ENCODE data around the gene SIGLEC1. TPM values are rescaled to one million over a fixed set of nuclear protein-coding genes. Genes with fewer than 3 reads are reported as not detected.
A peak's percentile ranks its signal among the peaks of the same experiment; 100 is the strongest.

The SIGLEC1 gene
- total and polyA plus RNA-seq, 2 of the 4 experiments (the other 2 are of a cell fraction), result not detected

GRCh38 chr20:3691897-3692296 lies 20.5 kb downstream of the SIGLEC1 start:
- H3K4me2 ChIP-seq (ENCODE audit: low read depth, low read length), result no peak overlapping the region
- H3K4me1 ChIP-seq (ENCODE audit: control insufficient read depth, insufficient read depth, low read length), result peaks cover 3% of the 10 kb centered on the region; the same call in 1 of the 2 replicates
- no peak overlapping the region for H4K5ac ChIP-seq (ENCODE audit: low read depth, low read length)
- no peak for DNase-seq
- no peak overlapping the region for H3K4me3 ChIP-seq (ENCODE audit: insufficient read depth, low read depth, low read length)
- dilution Hi-C loops (cut with HindIII; ENCODE audit: low sequenced_read_pairs, unreplicated experiment) (no loop called here), in situ Hi-C loops (cut with MboI; ENCODE audit: low sequenced_read_pairs) (no loop called here), intact Hi-C loops (cut with micrococcal nuclease) (no loop called here)
- H4K20me1 ChIP-seq (ENCODE audit: insufficient read depth, low read length), result no peaks in the 10 kb centered on the region
- CTCF ChIA-PET, result no interaction called here
- TF ChIP-seq RAD21 (IDR thresholded peaks at IDR 0.05; ENCODE audit: low read length) (no peak), MAFK (IDR thresholded peaks at IDR 0.05; ENCODE audit: low read depth, low read length) (no peak), MXI1 (IDR thresholded peaks at IDR 0.05; ENCODE audit: borderline replicate concordance, low read depth, low read length) (no peak), POLR2A (IDR thresholded peaks at IDR 0.05; ENCODE audit: low read depth, low read length) (no peak), RCOR1 (IDR thresholded peaks at IDR 0.05; ENCODE audit: insufficient replicate concordance, low read length) (no peak), CHD1 (IDR thresholded peaks at IDR 0.05; ENCODE audit: low read depth, low read length) (no peak), MAZ (IDR thresholded peaks at IDR 0.05; ENCODE audit: borderline replicate concordance, low read depth, low read length) (no peak), CEBPB (IDR thresholded peaks at IDR 0.05; ENCODE audit: low read depth, low read length) (no peak), SMC3 (IDR thresholded peaks at IDR 0.05; ENCODE audit: low read depth, low read length) (no peak), USF2 (IDR thresholded peaks at IDR 0.05; ENCODE audit: low read depth, low read length) (no peak), NFE2L2 (IDR thresholded peaks at IDR 0.05; ENCODE audit: low read depth, low read length) (no peak), BHLHE40 (IDR thresholded peaks at IDR 0.05; ENCODE audit: low read depth, low read length) (no peak), FOS (IDR thresholded peaks at IDR 0.05; ENCODE audit: low read depth, low read length) (no peak), RFX5 (IDR thresholded peaks at IDR 0.05; ENCODE audit: low read depth, low read length) (no peak)
- TF ChIP-seq, protein P1, sequence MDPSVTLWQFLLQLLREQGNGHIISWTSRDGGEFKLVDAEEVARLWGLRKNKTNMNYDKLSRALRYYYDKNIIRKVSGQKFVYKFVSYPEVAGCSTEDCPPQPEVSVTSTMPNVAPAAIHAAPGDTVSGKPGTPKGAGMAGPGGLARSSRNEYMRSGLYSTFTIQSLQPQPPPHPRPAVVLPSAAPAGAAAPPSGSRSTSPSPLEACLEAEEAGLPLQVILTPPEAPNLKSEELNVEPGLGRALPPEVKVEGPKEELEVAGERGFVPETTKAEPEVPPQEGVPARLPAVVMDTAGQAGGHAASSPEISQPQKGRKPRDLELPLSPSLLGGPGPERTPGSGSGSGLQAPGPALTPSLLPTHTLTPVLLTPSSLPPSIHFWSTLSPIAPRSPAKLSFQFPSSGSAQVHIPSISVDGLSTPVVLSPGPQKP (IDR thresholded peaks at IDR 0.05; ENCODE audit: borderline replicate concordance, low read depth, low read length), result no peak
- TF ChIP-seq, protein P2, sequence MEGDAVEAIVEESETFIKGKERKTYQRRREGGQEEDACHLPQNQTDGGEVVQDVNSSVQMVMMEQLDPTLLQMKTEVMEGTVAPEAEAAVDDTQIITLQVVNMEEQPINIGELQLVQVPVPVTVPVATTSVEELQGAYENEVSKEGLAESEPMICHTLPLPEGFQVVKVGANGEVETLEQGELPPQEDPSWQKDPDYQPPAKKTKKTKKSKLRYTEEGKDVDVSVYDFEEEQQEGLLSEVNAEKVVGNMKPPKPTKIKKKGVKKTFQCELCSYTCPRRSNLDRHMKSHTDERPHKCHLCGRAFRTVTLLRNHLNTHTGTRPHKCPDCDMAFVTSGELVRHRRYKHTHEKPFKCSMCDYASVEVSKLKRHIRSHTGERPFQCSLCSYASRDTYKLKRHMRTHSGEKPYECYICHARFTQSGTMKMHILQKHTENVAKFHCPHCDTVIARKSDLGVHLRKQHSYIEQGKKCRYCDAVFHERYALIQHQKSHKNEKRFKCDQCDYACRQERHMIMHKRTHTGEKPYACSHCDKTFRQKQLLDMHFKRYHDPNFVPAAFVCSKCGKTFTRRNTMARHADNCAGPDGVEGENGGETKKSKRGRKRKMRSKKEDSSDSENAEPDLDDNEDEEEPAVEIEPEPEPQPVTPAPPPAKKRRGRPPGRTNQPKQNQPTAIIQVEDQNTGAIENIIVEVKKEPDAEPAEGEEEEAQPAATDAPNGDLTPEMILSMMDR (conservative IDR thresholded peaks at IDR 0.05; ENCODE audit: low read depth, low read length), result no peak
- H2BK15ac ChIP-seq (ENCODE audit: low read depth, low read length), result no peak overlapping the region
- no peak overlapping the region for H2AK5ac ChIP-seq (ENCODE audit: low read depth, low read length)
- no peak overlapping the region for H3K9ac ChIP-seq (ENCODE audit: low read depth, low read length)
- POLR2A ChIA-PET (ENCODE audit: unreplicated experiment), result no interaction called here
- H2BK5ac ChIP-seq (ENCODE audit: low read depth, low read length, poor library complexity, severe bottlenecking), result no peak overlapping the region
- H3K18ac ChIP-seq (ENCODE audit: low read depth, low read length), result no peak overlapping the region
- no TSS peak for BruUV-seq (replicated peaks)
- peaks cover 7% of the 10 kb centered on the region; the same call in 1 of the 2 replicates for H3K27me3 ChIP-seq (ENCODE audit: control insufficient read depth, insufficient read depth, low read length)
- no peaks in the 10 kb centered on the region for H3K79me1 ChIP-seq (ENCODE audit: low read depth in 1 of 2, low read length in 2 of 2)
- H3K36me3 ChIP-seq (ENCODE audit: control insufficient read depth, insufficient read depth, low read length), result no peaks in the 10 kb centered on the region
- WGBS, 2 experiments (ENCODE audit: extremely low coverage in 2 of 2, insufficient read length in 1 of 2), result 73% methylated on average over 7 of the region's 9 CpGs; no CpG with 5 or more reads in 1 of the 2 experiments
- no peak overlapping the region for H3K14ac ChIP-seq (replicated peaks; ENCODE audit: low read depth, low read length)
- H3K27ac ChIP-seq (ENCODE audit: insufficient read depth, low read length), result no peak overlapping the region
- no peak overlapping the region for H2BK20ac ChIP-seq (ENCODE audit: low read depth, low read length)
- peaks cover 4% of the 10 kb centered on the region; the same call in 1 of the 2 replicates for H3K9me3 ChIP-seq (ENCODE audit: control insufficient read depth, insufficient read depth, low read length)
- no peak for ATAC-seq (ENCODE audit: low read depth)
- no peak overlapping the region for H2AFZ ChIP-seq (replicated peaks; ENCODE audit: low read length, poor library complexity)
- H2BK120ac ChIP-seq (ENCODE audit: low read depth, low read length), result no peak overlapping the region
- H4K91ac ChIP-seq (ENCODE audit: insufficient read depth, low read depth, low read length), result no peak overlapping the region
- no peak overlapping the region; the same call in 1 of the 2 replicates for H3K23ac ChIP-seq (ENCODE audit: low read depth, low read length)
- no peak overlapping the region for H3K56ac ChIP-seq (ENCODE audit: extremely low read depth, insufficient read depth, low read length)
- peaks cover 4% of the 10 kb centered on the region for H3K9me1 ChIP-seq (ENCODE audit: insufficient read depth, low read length)
- no peak overlapping the region for H3K4ac ChIP-seq (ENCODE audit: low read depth, low read length)
- H2AK9ac ChIP-seq (replicated peaks; ENCODE audit: low read depth, low read length, poor library complexity), result peak overlapping the region; percentile 6
- no peak overlapping the region for H4K8ac ChIP-seq (ENCODE audit: low read depth in 2 of 2, low read length in 2 of 2)

Data from IMR-90 (cell line).